GM13976 (cell line): ENCODE data around the gene SPC24.
"Not testable (repeated sequence)": the region's sequence is repeated elsewhere in the genome, so short reads cannot be mapped to it uniquely, and the experiment has no call there.

Experiments
- DNase-seq: peaks from one replicate; pipeline ENCODE4 v3.0.0; 2012; ENCODE audit warnings: low spot score
- in situ Hi-C: fragments of 300-500 bp; cut with MboI; formaldehyde crosslinking; loops from one replicate; pipeline ENCODE4 v1.12.0; 2022; ENCODE audit warnings: low sequenced_read_pairs, mixed read lengths, inconsistent platforms; ENCODE audit not compliant: unreplicated experiment
- TF ChIP-seq, protein P1 (sequence below): IDR thresholded peaks from 2 replicates; pipeline ENCODE4 v1.5.1; 2012; ENCODE audit warnings: borderline replicate concordance, mild to moderate bottlenecking; ENCODE audit not compliant: insufficient read depth; ENCODE audit errors: extremely low read depth, missing control alignments, control extremely low read depth

SPC24 gene

DNA sequence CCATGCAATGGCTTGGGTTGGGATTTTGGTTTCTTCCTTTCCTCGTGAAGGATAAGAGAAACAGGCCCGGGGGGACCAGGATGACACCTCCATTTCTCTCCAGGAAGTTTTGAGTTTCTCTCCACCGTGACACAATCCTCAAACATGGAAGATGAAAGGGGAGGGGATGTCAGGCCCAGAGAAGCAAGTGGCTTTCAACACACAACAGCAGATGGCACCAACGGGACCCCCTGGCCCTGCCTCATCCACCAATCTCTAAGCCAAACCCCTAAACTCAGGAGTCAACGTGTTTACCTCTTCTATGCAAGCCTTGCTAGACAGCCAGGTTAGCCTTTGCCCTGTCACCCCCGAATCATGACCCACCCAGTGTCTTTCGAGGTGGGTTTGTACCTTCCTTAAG, 24.1 kb downstream of the SPC24 start:
- no peak for DNase-seq
- in situ Hi-C loops, result no loop called here
- TF ChIP-seq, protein P1, sequence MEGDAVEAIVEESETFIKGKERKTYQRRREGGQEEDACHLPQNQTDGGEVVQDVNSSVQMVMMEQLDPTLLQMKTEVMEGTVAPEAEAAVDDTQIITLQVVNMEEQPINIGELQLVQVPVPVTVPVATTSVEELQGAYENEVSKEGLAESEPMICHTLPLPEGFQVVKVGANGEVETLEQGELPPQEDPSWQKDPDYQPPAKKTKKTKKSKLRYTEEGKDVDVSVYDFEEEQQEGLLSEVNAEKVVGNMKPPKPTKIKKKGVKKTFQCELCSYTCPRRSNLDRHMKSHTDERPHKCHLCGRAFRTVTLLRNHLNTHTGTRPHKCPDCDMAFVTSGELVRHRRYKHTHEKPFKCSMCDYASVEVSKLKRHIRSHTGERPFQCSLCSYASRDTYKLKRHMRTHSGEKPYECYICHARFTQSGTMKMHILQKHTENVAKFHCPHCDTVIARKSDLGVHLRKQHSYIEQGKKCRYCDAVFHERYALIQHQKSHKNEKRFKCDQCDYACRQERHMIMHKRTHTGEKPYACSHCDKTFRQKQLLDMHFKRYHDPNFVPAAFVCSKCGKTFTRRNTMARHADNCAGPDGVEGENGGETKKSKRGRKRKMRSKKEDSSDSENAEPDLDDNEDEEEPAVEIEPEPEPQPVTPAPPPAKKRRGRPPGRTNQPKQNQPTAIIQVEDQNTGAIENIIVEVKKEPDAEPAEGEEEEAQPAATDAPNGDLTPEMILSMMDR, result no peak

DNA sequence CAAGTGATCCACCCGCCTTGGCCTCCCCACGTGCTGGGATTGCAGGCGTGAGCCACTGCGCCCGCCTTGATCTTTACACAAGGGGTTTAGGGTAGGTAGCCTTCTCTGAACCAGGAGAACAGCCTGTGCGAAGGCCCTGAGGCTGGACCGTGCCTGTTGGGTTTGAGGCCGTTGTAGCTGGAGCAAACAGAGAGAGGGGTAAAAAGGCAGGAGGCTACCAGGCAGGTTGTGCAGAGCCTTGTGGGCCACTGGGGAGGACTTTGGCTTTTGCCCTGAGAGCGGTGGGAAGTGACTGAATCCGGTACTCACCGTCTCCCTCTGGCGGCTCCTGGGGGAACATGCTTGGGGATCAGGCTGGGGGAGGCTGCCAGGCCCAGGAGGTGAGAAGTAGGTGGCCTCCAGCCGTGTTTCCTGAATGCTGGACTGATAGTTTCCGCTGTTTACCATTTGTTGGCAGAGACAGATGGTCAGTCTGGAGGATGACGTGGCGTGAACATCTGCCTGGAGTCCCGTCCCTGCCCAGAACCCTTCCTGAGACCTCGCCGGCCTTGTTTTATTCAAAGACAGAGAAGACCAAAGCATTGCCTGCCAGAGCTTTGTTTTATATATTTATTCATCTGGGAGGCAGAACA, 24.6 kb downstream of the SPC24 start:
- in situ Hi-C loops, result no loop called here
- TF ChIP-seq, protein P1, result peak; percentile 77
- peak; percentile 88 for DNase-seq

DNA sequence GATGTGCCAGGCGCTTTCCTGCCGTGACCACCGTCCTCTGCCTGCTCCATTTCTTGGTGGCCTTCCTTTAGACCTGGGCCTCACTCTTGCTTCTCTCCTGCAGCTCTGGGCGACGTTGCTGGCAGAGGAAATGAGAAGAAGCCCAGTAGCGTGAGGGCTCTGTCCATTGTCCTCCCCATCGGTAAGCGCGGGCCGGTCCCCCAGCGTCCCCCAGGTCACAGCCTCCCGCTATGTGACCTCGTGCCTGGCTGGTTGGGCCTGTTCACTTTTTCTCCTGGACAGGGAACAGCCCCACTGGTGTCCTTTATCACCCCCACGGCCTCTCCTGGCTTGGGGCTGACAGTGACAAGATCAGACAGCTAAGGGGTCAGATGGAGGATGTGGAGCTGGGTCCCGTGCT, 27.7 kb downstream of the SPC24 start:
- no peak for DNase-seq
- TF ChIP-seq, protein P1, result no peak
- in situ Hi-C loops, result loop anchor here (10.0 kb wide), 1 partner anchor 93 kb away; no protein-coding TSS in a partner anchor

DNA sequence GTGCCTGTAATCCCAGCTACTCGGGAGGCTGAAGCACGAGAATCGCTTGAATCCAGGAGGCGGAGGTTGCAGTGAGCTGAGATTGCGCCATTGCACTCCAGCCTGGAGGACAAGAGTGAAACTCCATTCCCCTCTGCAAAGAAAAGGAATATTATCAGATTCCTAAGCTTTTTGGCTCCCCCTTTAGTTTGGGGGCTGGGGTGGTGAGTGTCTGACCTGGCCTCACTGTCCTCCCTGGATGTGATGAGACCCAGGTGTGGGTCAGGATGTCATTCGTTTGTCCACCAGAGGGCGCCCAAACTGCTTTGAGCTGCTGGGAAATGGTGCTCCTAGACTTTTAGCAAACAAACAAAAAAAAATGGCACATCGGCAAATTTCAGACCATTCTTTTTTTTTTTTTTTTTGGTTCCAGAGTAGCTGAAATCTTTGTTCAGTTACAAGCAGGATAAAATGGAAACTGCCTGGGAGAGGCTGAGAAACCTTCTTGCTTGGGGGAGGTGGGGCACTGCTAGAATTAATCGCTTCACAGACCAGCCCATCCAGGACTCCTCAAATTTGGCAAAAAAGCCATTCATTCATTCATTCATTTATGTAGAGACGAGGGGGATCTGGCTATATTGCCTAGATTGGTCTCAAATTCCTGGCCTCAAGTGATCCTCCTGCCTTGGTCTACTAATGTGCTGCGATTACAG, 29.4 kb downstream of the SPC24 start:
- in situ Hi-C loops, result loop anchor here (10.0 kb wide), 1 partner anchor 91 kb away; no protein-coding TSS in a partner anchor
- DNase-seq, result peak; percentile 80
- TF ChIP-seq, protein P1, result peak; percentile 83

DNA sequence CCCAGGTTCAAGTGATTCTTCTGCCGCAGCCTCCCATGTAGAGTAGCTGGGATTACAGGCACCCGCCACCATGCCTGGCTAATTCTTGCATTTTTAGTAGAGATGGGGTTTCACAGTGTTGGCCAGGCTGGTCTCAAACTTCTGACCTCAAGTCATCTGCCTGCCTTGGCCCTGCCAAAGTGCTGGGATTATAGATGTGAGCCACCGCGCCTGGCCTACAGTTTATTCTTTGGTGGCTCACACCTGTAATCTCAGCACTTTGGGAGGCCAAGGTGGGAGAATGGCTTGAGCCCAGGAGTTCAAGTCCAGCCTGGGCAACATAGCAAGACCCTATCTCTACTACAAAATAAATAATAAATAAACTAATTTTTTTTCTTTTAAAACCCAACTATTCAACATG, 31.4 kb downstream of the SPC24 start:
- not testable (repeated sequence) for DNase-seq
- in situ Hi-C loops, result loop anchor here (10.0 kb wide), 1 partner anchor 89 kb away; no protein-coding TSS in a partner anchor

DNA sequence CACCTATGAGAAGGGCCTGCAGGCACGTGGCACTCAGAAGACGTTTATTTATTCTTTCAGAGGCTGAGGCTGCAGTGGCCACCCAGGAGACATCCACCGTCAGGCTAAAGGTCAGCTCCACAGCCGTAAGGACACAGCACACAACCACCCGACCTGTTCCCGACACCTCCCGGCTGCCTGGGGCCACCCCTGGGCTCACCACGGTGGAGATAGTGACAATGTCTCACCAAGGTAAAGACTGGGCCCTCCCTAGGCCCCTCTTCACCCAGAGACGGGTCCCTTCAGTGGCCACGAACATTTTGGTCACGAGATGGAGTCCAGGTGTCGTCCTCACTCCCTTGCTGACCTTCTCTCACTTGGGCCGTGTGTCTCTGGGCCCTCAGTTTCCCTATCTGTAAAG, 32.5 kb downstream of the SPC24 start:
- DNase-seq, result no peak
- TF ChIP-seq, protein P1, result no peak
- in situ Hi-C loops, result loop anchor here (10.0 kb wide), 1 partner anchor 88 kb away; no protein-coding TSS in a partner anchor

DNA sequence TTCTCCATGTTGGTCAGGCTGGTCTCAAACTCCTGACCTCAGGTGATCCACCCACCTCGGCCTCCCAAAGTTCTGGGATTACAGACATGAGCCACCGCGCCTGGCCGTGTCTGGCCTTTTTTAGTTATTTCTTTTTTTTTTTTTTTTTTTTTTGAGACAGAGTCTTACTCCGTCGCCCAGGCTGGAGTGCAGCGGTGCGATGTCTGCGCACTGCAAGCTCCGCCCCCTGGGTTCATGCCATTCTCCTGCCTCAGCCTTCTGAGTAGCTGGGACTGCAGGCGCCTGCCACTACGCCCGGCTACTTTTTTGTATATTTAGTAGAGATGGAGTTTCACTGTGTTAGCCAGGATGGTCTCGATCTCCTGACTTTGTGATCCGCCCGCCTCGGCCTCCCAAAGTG, 33.6 kb downstream of the SPC24 start:
- in situ Hi-C loops, result loop anchor here (10.0 kb wide), 1 partner anchor 87 kb away; no protein-coding TSS in a partner anchor

More for the DNA sequence above, 33.6 kb downstream of the SPC24 start:
- not testable (repeated sequence) for DNase-seq
